ENCODE data around the gene STARD3.

STARD3 gene

GRCh38 chr17:39674702-39675389, 37.9 kb downstream of the STARD3 start:
- TF ChIP-seq CTCF (IDR thresholded peaks at IDR 0.05; ENCODE audit: extremely low read depth, missing control alignments) = no peak
- DNase-seq (ENCODE audit: low spot score) = peak; percentile 54

GRCh38 chr17:39675390-39676082, 38.6 kb downstream of the STARD3 start:
- no peak for DNase-seq (ENCODE audit: low spot score)
- TF ChIP-seq CTCF (IDR thresholded peaks at IDR 0.05; ENCODE audit: extremely low read depth, missing control alignments) = no peak

GRCh38 chr17:39676198-39676819, 39.4 kb downstream of the STARD3 start:
- peak; percentile 66 for DNase-seq (ENCODE audit: low spot score)
- TF ChIP-seq CTCF (IDR thresholded peaks at IDR 0.05; ENCODE audit: extremely low read depth, missing control alignments) = no peak

GRCh38 chr17:39677072-39677471, 40.1 kb downstream of the STARD3 start:
- DNase-seq (ENCODE audit: low spot score) = no peak
- no peak for TF ChIP-seq CTCF (IDR thresholded peaks at IDR 0.05; ENCODE audit: extremely low read depth, missing control alignments)

- DNase-seq (ENCODE audit: low spot score) = no peak
- TF ChIP-seq CTCF (IDR thresholded peaks at IDR 0.05; ENCODE audit: extremely low read depth, missing control alignments) = no peak
These were observed 40.8 kb downstream of the STARD3 start for GRCh38 chr17:39677542-39678339.

GRCh38 chr17:39678340-39679116, 41.6 kb downstream of the STARD3 start:
- no peak for DNase-seq (ENCODE audit: low spot score)
- TF ChIP-seq CTCF (IDR thresholded peaks at IDR 0.05; ENCODE audit: extremely low read depth, missing control alignments) = no peak
